Ureter (tissue), 1 donor: ENCODE results near the gene ARIH2. TPM values are rescaled to one million over a fixed set of nuclear protein-coding genes. Genes with fewer than 3 reads are reported as not detected.
"Not testable (repeated sequence)": the region's sequence is repeated elsewhere in the genome, so short reads cannot be mapped to it uniquely, and the experiment has no call there.

Experiments
- DNase-seq: peaks from one replicate; pipeline ENCODE4 v3.0.0-alpha.2; 2020; ENCODE audit warnings: low spot score
- total RNA-seq: library from RNA; stranded (reverse); gene quantifications from one replicate; pipeline ENCODE4 v1.2.4, GENCODE V29; 2023
- donor health status: DM: yes; HTN: yes; CAD: no.

The ARIH2 gene
- total RNA-seq, 1 donor from 2014 or later = 123 TPM

DNA sequence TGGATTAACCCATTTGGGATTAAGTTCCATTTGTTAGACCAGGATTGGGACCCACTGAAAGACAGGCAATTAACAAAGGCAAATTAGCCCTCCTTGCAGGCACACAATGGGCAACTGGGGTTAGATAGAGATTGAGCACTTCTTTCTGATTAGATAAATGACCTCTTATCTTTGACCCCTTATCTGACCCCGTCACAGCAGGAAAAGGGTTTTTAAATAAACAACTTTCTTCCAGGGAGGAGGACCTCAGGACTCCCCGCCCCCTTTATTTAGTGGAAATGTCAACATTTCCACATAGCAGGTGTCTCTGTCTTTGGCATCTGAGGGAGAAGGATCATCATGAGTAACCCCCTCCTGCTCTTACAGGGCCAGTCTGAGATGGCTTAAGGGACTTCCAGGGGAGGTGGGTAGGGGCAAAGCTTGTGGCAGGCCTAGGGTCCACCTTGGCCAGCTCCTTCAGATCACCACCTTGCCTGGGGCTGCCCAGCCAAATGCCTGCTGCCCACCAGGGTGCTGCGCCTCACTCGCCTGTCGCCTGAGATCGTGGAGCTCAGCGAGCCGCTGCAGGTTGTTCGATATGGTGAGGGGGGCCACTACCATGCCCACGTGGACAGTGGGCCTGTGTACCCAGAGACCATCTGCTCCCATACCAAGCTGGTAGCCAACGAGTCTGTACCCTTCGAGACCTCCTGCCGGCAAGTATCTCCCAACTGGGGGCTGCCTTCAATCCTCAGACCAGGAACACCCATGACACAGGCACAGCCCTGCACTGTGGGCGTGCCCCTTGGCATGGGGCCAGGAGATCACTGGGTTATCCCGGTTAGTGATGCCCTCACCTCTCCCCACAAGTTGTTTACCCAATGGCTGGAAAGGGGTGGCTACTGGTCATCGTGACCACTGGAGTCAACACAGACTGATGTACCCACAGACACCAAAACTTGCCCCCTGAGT, 86.0 kb downstream of the ARIH2 start:
- no peak for DNase-seq

GRCh38 chr3:49005303-49005680, 86.7 kb downstream of the ARIH2 start:
- DNase-seq = no peak

DNA sequence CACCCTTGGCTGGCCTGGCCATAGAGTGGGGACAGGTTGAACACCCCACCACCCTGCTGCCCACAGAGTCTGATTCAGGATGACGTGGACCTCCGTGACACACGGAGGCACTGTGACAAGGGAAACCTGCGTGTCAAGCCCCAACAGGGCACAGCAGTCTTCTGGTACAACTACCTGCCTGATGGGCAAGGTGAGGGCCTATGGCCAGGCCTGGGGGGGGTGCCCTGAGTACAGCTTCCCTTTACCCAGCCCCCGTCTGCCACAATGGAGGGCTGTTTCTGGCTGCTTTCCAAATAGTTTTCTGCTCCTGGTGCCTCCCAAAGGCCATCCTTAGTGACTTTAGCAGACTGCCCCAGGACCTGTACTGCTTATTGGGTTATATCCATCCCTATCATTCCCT, 87.4 kb downstream of the ARIH2 start:
- DNase-seq = no peak

GRCh38 chr3:49006408-49007067, 87.9 kb downstream of the ARIH2 start:
- peak; percentile 58 for DNase-seq

- peak; percentile 98 for DNase-seq
Observed at GRCh38 chr3:49007068-49007770, 88.6 kb downstream of the ARIH2 start, which contains the start of gene WDR6. Gene WDR6, plus strand, starts transcription at chr3:49007391. Its CDS starts 41 bp downstream, at chr3:49007432.

DNA sequence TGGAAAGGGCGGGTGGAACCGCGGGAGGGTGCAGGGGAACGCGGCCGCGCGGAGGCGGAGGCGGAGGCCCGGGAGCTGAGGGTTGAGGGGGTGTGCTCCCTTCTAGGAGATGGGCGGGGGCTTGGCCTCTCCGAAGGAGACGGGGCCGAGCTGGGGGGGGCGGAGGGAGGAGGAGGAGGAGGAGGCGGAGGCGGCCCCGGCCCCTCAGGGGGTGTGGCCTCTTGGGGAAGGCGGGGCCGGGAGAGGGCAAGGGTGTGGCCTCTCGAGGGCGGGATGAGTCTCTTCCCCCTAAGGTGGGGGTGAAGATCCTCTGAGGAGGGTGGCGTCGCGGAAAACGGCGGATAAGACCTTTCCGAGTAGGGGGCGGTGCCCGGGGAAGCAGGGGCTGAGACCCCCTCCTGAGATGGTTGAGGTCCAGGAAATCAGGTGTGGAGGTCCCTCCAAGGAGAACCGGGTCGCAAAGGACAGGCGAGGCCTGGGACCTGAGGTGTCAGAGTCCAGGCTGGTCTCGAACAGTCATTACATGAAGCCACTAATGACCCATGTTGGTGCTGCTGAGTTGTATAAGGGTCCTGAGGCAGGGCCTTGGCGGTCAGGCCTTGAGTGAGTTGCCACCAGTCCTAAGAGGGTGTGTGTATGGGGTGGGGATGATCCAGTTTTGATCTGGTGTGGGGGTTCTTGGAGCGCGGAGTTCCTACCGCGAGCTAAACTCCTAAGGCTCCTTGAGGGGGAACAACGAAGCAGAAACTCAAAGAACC, 89.3 kb downstream of the ARIH2 start:
- DNase-seq = peak; percentile 93

- DNase-seq = not testable (repeated sequence)
Observed at GRCh38 chr3:49008627-49009026, 90.0 kb downstream of the ARIH2 start.

DNA sequence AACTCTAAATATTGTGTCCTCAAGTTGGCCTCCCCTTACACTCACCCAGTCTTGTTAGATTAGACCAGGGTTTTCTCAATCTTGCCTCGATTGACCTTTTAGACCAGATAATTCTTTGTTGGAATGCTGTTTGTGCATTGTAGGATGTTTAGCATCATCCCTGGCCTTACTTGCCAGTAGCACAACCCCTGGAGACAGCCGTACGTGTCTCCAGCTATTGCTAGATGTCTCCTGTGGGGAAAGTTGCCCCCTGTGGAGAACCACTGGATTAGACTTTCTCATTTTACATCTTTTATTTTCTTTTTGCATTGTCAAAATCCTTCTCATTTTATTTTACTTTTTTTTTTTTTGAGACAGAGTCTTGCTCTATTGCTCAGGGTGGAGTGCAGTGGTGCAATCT, 90.8 kb downstream of the ARIH2 start:
- DNase-seq = no peak

- DNase-seq = no peak
Observed at GRCh38 chr3:49012441-49013017, 93.9 kb downstream of the ARIH2 start.

- DNase-seq = no peak
Observed at GRCh38 chr3:49013113-49013737, 94.6 kb downstream of the ARIH2 start.

DNA sequence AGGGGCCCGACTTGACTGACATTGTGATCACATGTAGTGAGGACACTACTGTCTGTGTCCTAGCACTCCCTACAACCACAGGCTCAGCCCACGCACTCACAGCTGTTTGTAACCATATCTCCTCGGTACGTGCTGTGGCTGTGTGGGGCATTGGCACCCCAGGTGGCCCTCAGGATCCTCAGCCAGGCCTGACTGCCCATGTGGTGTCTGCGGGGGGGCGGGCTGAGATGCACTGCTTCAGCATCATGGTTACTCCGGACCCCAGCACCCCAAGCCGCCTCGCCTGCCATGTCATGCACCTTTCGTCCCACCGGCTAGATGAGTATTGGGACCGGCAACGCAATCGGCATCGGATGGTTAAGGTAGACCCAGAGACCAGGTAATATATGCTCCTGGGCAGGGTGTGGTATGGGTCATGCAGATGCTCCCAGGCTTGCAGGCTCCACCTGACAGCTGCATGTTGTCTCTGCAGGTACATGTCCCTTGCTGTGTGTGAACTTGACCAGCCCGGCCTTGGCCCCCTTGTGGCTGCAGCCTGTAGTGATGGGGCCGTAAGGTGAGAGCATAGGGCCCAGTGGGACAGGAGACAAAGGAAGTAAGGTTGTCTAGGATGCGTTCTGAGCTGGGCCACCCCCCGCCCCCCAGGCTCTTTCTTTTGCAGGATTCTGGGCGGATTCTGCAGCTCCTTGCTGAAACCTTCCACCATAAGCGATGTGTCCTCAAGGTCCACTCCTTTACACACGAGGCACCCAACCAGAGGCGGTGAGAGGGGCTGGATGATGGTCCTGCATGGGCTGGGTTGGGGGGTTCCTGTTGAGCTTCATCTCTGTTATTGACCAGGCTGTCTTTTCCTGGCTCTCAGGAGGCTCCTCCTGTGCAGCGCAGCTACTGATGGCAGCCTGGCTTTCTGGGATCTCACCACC, 95.4 kb downstream of the ARIH2 start:
- DNase-seq = no peak

GRCh38 chr3:49015072-49015471, 96.4 kb downstream of the ARIH2 start:
- no peak for DNase-seq

GRCh38 chr3:49015765-49016164, 97.1 kb downstream of the ARIH2 start:
- no peak for DNase-seq

GRCh38 chr3:49016414-49017228, 98.0 kb downstream of the ARIH2 start:
- no peak for DNase-seq

DNA sequence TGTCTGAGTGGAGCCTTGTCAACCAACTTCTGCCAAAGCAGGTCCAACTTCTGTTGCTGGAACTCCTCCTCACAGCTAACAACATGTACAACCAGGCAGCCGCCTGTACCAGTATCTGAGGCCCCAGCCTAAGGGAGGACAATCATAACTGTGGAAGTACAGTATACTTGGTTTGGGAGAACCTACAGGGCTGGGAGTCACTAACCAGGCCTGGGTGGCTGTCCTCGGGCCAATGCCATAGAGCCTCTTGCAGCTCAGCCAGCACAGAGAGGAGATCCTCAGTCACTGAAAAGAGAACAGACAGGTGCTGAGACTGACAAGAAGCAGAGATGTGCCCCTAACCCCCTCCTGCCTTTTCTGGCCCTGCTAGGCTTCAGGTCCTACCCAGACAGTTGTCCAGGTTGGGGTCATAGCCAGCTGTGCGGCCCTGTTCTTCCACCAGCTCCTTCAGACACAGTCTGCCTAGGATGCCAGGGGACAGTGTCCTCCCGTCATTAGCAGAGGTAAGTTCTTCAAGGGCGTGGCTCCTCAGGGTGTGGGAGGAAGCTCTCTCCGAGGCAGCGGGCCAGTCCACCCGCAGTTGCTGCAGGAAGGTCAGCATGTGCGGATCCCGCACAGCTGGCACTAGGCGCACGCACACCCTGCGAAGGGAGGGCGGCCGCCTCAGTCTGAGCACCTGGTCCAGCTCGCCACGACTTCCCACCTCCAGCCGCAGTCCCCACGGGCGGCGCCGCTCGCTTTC, 98.8 kb downstream of the ARIH2 start:
- no peak for DNase-seq

GRCh38 chr3:49017971-49018706, 99.5 kb downstream of the ARIH2 start, which contains the start of gene DALRD3:
Gene DALRD3, minus strand, starts transcription at chr3:49018580. Its CDS starts 16 bp downstream, at chr3:49018564.
- DNase-seq = peak; percentile 70

DNA sequence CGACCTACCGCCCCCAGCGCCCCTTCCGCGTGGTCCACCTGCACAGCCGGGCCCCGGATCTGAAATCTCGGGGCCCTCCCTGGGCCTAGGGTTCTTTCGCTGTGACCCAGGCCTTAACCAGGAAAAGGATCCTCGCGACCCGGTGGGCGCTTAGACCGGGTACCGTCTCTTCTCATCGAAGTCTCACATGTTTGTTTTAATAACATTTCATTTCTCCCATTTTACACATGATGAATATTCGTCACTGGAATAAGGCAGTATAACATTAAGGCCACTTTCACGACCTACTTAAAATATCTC, 100.0 kb downstream of the ARIH2 start:
- no peak for DNase-seq
